Subcutaneous adipose tissue (tissue), 4 donors: ENCODE results near the gene MYLK. TPM values are rescaled to one million over a fixed set of nuclear protein-coding genes. Genes with fewer than 3 reads are reported as not detected.

Experiments used
- CTCF ChIP-seq: fragments of 450-650 bp; IDR thresholded peaks from one replicate; pipeline ENCODE4 v1.5.1; 2016; ENCODE audit warnings: low read depth, mild to moderate bottlenecking, control low read depth, antibody characterized with exemption, moderate library complexity
- total RNA-seq, 4 donors: library from RNA; depleted of rRNA; stranded (reverse); fragments of >200 nt; gene quantifications; one replicate each; pipeline ENCODE4 v1.1.0, GENCODE V29; 2016

The MYLK gene
- total RNA-seq, 4 donors from 2014 or later = 28.2 to 113 (median 58.3) TPM

- TF ChIP-seq CTCF = no peak
Observed at GRCh38 chr3:123678108-123678511, 206.0 kb downstream of the MYLK start.

- TF ChIP-seq CTCF = no peak
Observed at GRCh38 chr3:123672429-123673146, 211.5 kb downstream of the MYLK start.

- no peak for TF ChIP-seq CTCF
Observed at GRCh38 chr3:123670743-123671142, 213.4 kb downstream of the MYLK start.

- TF ChIP-seq CTCF = no peak
Observed at GRCh38 chr3:123668906-123669305, 215.2 kb downstream of the MYLK start.

GRCh38 chr3:123667784-123668183 lies 216.3 kb downstream of the MYLK start:
- no peak for TF ChIP-seq CTCF

GRCh38 chr3:123664753-123665152 lies 219.4 kb downstream of the MYLK start:
- TF ChIP-seq CTCF = no peak

GRCh38 chr3:123663977-123664376 lies 220.2 kb downstream of the MYLK start:
- no peak for TF ChIP-seq CTCF
